Measurements from ENCODE around the gene SUFU.

DNA sequence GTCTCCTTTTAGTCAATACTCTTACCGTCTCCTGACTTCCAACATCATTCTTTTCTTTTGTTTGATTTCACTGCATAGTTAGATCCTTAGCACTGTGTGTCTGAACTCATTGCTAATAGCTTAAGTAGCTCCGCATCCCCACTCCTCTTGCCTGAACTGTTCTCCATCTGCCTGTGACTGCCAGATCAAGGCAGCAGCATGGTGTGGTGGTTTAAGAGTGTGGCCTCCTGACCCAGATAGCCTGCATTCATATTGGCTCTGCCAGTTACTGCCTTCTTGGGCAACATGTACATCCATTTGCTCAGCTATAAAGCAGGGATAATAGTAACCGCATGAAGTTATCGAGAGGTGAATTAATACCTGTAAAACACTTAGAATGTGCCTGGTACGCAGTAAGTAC, 50.8 kb downstream of the SUFU start:
- TF ChIP-seq, protein P1, sequence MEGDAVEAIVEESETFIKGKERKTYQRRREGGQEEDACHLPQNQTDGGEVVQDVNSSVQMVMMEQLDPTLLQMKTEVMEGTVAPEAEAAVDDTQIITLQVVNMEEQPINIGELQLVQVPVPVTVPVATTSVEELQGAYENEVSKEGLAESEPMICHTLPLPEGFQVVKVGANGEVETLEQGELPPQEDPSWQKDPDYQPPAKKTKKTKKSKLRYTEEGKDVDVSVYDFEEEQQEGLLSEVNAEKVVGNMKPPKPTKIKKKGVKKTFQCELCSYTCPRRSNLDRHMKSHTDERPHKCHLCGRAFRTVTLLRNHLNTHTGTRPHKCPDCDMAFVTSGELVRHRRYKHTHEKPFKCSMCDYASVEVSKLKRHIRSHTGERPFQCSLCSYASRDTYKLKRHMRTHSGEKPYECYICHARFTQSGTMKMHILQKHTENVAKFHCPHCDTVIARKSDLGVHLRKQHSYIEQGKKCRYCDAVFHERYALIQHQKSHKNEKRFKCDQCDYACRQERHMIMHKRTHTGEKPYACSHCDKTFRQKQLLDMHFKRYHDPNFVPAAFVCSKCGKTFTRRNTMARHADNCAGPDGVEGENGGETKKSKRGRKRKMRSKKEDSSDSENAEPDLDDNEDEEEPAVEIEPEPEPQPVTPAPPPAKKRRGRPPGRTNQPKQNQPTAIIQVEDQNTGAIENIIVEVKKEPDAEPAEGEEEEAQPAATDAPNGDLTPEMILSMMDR (IDR thresholded peaks at IDR 0.05): no peak
- TF ChIP-seq POLR2A (IDR thresholded peaks at IDR 0.05): no peak

All from esophagus squamous epithelium (tissue), 4 donors.